GM12878 (cell line): Measurements from ENCODE around the gene TAF9B.

Source experiments
- BRCA1 ChIP-seq: IDR thresholded peaks from 2 replicates; pipeline ENCODE4 v1.6.1; 2011; ENCODE audit warnings: low read depth, low read length, improper control_type of control experiment
- EED ChIP-seq: sonication (generic); IDR thresholded peaks from 2 replicates; pipeline ENCODE4 v1.6.1; 2016; ENCODE audit warnings: antibody characterized with exemption, low read depth
- POLR2A ChIP-seq: IDR thresholded peaks from 2 replicates; pipeline ENCODE4 v1.6.1; 2011; ENCODE audit warnings: low read depth, mild to moderate bottlenecking, low read length
- POLR2AphosphoS5 ChIP-seq: IDR thresholded peaks from 2 replicates; pipeline ENCODE4 v1.6.1; 2011; ENCODE audit warnings: mild to moderate bottlenecking, low read length, inconsistent platforms
- REST ChIP-seq: IDR thresholded peaks from 2 replicates; pipeline ENCODE4 v1.6.1; 2012; ENCODE audit warnings: mild to moderate bottlenecking, low read depth, low read length
- ZNF274 ChIP-seq: IDR thresholded peaks from one replicate; pipeline ENCODE4 v1.8.0; 2011; ENCODE audit not compliant: insufficient read length, insufficient read depth
- TF ChIP-seq, protein P1 (sequence below), 3 experiments: IDR thresholded peaks in 2 of 3; conservative IDR thresholded peaks in 1 of 3; 2 replicates each; pipeline ENCODE4 v1.5.1; 2011; ENCODE audit warnings: low read depth in 3 of 3, low read length in 3 of 3, mild to moderate bottlenecking in 3 of 3, control low read depth in 2 of 3, moderate library complexity in 2 of 3, inconsistent platforms in 1 of 3, mixed read lengths in 1 of 3; ENCODE audit not compliant: control insufficient read depth in 2 of 3, insufficient read depth in 1 of 3; ENCODE audit errors: extremely low read depth in 1 of 3

GRCh38 chrX:78124307-78124706, 15.1 kb downstream of the TAF9B start:
- TF ChIP-seq BRCA1 (no peak), EED (no peak), POLR2A (no peak), POLR2AphosphoS5 (no peak), REST (no peak), ZNF274 (no peak)
- TF ChIP-seq, protein P1, sequence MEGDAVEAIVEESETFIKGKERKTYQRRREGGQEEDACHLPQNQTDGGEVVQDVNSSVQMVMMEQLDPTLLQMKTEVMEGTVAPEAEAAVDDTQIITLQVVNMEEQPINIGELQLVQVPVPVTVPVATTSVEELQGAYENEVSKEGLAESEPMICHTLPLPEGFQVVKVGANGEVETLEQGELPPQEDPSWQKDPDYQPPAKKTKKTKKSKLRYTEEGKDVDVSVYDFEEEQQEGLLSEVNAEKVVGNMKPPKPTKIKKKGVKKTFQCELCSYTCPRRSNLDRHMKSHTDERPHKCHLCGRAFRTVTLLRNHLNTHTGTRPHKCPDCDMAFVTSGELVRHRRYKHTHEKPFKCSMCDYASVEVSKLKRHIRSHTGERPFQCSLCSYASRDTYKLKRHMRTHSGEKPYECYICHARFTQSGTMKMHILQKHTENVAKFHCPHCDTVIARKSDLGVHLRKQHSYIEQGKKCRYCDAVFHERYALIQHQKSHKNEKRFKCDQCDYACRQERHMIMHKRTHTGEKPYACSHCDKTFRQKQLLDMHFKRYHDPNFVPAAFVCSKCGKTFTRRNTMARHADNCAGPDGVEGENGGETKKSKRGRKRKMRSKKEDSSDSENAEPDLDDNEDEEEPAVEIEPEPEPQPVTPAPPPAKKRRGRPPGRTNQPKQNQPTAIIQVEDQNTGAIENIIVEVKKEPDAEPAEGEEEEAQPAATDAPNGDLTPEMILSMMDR (IDR thresholded peaks at IDR 0.05 in 2 of 3, conservative IDR thresholded peaks at IDR 0.05 in 1 of 3; ENCODE audit: control insufficient read depth in 2 of 3, extremely low read depth in 1 of 3, insufficient read depth in 1 of 3, low read depth in 3 of 3, low read length in 3 of 3): peak; percentile 10 to 30 (median 27); a peak in 2 of 6 replicates
